K562 (cell line): Measurements from ENCODE around the gene SLC4A5. TPM values are rescaled to one million over a fixed set of nuclear protein-coding genes. Genes with fewer than 3 reads are reported as not detected.

Experiments used
- ARID1B ChIP-seq: fragments of 450-650 bp; IDR thresholded peaks from 2 replicates; pipeline ENCODE4 v1.6.1; 2016; ENCODE audit warnings: antibody characterized with exemption, mild to moderate bottlenecking, inconsistent platforms
- ARNT ChIP-seq, 2 experiments: fragments of 450-650 bp; IDR thresholded peaks; 2 replicates each; pipeline ENCODE4 v1.6.1; 2016; ENCODE audit warnings: mild to moderate bottlenecking in 1 of 2
- BACH1 ChIP-seq: fragments of 200-800 bp; sonication (Bioruptor generic); IDR thresholded peaks from 2 replicates; pipeline ENCODE4 v1.6.1; 2016; ENCODE audit warnings: missing genetic modification characterization, missing compliant biosample characterization
- CTBP1 ChIP-seq: fragments of 450-650 bp; IDR thresholded peaks from 2 replicates; pipeline ENCODE4 v1.6.1; 2016; ENCODE audit warnings: borderline replicate concordance
- GABPA ChIP-seq: fragments of 200-800 bp; sonication (Bioruptor generic); conservative IDR thresholded peaks from 2 replicates; pipeline ENCODE4 v1.6.1; 2016; ENCODE audit warnings: low read depth, missing genetic modification characterization, missing compliant biosample characterization
- HDAC2 ChIP-seq: fragments of 450-650 bp; IDR thresholded peaks from 2 replicates; pipeline ENCODE4 v1.6.1; 2016; ENCODE audit warnings: mild to moderate bottlenecking
- KDM4B ChIP-seq, 2 experiments: fragments of 450-650 bp in 1 of 2; sonication (generic) in 1 of 2; IDR thresholded peaks; 2 replicates each; pipeline ENCODE4 v1.6.1; 2016 to 2017; ENCODE audit warnings: borderline replicate concordance in 2 of 2, antibody characterized with exemption in 1 of 2, low read depth in 1 of 2, mild to moderate bottlenecking in 1 of 2
- MAFK ChIP-seq: IDR thresholded peaks from 2 replicates; pipeline ENCODE4 v1.6.1; 2011; ENCODE audit warnings: low read length, improper control_type of control experiment
- NCOA1 ChIP-seq: fragments of 450-650 bp; IDR thresholded peaks from 2 replicates; pipeline ENCODE4 v1.6.1; 2016; ENCODE audit warnings: low read depth
- NCOR1 ChIP-seq: fragments of 450-650 bp; IDR thresholded peaks from 2 replicates; pipeline ENCODE4 v1.6.1; 2016; ENCODE audit warnings: mild to moderate bottlenecking, moderate library complexity
- NR2F6 ChIP-seq: fragments of 450-650 bp; formaldehyde crosslinking; IDR thresholded peaks from 2 replicates; pipeline ENCODE4 v1.4.0; 2020; ENCODE audit warnings: mild to moderate bottlenecking
- PHF8 ChIP-seq: fragments of 200-600 bp; sonication (generic); IDR thresholded peaks from 2 replicates; pipeline ENCODE4 v1.6.1; 2012; ENCODE audit warnings: mixed run types, mild to moderate bottlenecking, inconsistent platforms, low read length, moderate library complexity, borderline replicate concordance
- TFAM ChIP-seq: fragments of 250-450 bp; sonication (Bioruptor Pico); conservative IDR thresholded peaks from 2 replicates; pipeline ENCODE4 v1.5.0; 2021; ENCODE audit warnings: mild to moderate bottlenecking, moderate library complexity
- ZBTB7A ChIP-seq: IDR thresholded peaks from 2 replicates; pipeline ENCODE4 v1.6.1; 2011; ENCODE audit warnings: low read depth, mild to moderate bottlenecking, low read length, moderate library complexity, borderline replicate concordance; ENCODE audit not compliant: control insufficient read depth
- polyA plus RNA-seq, 8 experiments: library from polyadenylated mRNA; depleted of rRNA in 4 of 8; stranded (reverse) in 5 of 8; unstranded in 3 of 8; fragments of >200 nt; fragmentation: Nextera tagmentation in 2 of 8; fragmentation: Illumina TruSeq in 1 of 8; extraction: Ambion mirVana in 2 of 8; extraction: Trizol in 1 of 8; gene quantifications; 2 replicates each; pipeline versions ENCODE4 v1.2.1 to v1.2.3, GENCODE V29; 2011 to 2014; ENCODE audit warnings: inconsistent platforms in 1 of 8, missing spikeins in 1 of 8
- total RNA-seq, 7 experiments: library from RNA; depleted of rRNA in 6 of 7; stranded (reverse); fragments of >200 nt in 6 of 7; fragmentation: Illumina TruSeq in 2 of 7; extraction: Trizol in 2 of 7; gene quantifications; 2 replicates each; pipeline versions ENCODE4 v1.2.1 to v1.2.3, GENCODE V29; 2011 to 2021; ENCODE audit warnings: low replicate concordance in 1 of 7
- TF ChIP-seq, protein P1 (sequence below), 2 experiments: IDR thresholded peaks in 1 of 2; conservative IDR thresholded peaks in 1 of 2; 2 replicates each; pipeline ENCODE4 v1.6.1; 2016; ENCODE audit warnings: low read depth in 2 of 2, mild to moderate bottlenecking in 1 of 2, missing compliant biosample characterization in 1 of 2, missing genetic modification characterization in 1 of 2, moderate library complexity in 1 of 2
- TF ChIP-seq, protein P2 (sequence below), 2 experiments: fragments of 200-800 bp in 1 of 2; sonication (Bioruptor generic) in 1 of 2; sonication (generic) in 1 of 2; formaldehyde crosslinking in 1 of 2; IDR thresholded peaks in 1 of 2; conservative IDR thresholded peaks in 1 of 2; 2 replicates each; pipeline versions ENCODE4 v1.5.0 to v1.6.1; 2016 to 2020; ENCODE audit warnings: missing compliant biosample characterization in 1 of 2, missing genetic modification characterization in 1 of 2, missing genetic modification reagents in 1 of 2
- TF ChIP-seq, protein P3 (sequence below): fragments of 250-450 bp; sonication (Bioruptor Pico); IDR thresholded peaks from 2 replicates; pipeline ENCODE4 v1.8.0; 2022; ENCODE audit warnings: moderate library complexity, mild to moderate bottlenecking, inconsistent platforms
- TF ChIP-seq, protein P4 (sequence below): fragments of 450-650 bp; IDR thresholded peaks from 2 replicates; pipeline ENCODE4 v1.6.1; 2016
- TF ChIP-seq, protein P5 (sequence below): IDR thresholded peaks from 2 replicates; pipeline ENCODE4 v1.6.1; 2012; ENCODE audit warnings: low read depth, low read length, improper control_type of control experiment, borderline replicate concordance

Gene SLC4A5
- total and polyA plus RNA-seq, 9 of the 15 experiments (the other 6 are each of a cell fraction or from before 2014, with no cell fraction given), result 0.03 to 0.77 (median 0.14) TPM; not detected in 1

DNA sequence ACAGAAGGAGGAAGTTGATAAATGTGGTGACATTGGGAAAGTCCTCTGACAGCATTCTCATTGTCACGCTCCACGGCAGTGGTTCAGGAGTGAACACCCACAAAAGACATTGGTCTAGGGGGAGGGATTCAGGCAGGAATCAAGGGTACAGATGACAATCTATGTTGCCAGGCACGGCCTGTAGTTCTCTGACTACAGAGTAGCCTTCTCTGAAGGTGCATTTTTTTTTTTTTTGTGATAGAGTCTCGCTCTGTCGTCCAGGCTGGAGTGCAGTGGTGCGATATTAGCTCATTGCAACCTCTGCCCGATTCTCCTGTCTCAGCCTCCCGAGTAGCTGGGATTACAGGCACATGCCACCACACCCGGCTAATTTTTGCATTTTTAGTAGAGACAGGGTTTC is 157.2 kb downstream of the SLC4A5 start (continued):
- TF ChIP-seq KDM4B (IDR thresholded peaks at IDR 0.05; ENCODE audit: borderline replicate concordance in 2 of 2, low read depth in 1 of 2) (no peak), NCOA1 (peak; percentile 57), BACH1 (0 out of 2 replicates have a peak, but pooled peaks have one; percentile 26), NR2F6 (CRISPR knock-in tag) (no peak), ARID1B (peak; percentile 86), PHF8 (peak; percentile 43; the same call in 1 of the 2 replicates), MAFK (peak; percentile 22; the same call in 1 of the 2 replicates), HDAC2 (peak; percentile 73), ZBTB7A (no peak), TFAM (CRISPR knock-in tag) (no peak), NCOR1 (peak; percentile 61), CTBP1 (peak; percentile 55), GABPA (tag) (peak; percentile 75; the same call in 1 of the 2 replicates), ARNT (IDR thresholded peaks at IDR 0.05) (peak in 1 of 2 experiments; percentile 58; a peak in 1 of 4 replicates)
- TF ChIP-seq, protein P1, sequence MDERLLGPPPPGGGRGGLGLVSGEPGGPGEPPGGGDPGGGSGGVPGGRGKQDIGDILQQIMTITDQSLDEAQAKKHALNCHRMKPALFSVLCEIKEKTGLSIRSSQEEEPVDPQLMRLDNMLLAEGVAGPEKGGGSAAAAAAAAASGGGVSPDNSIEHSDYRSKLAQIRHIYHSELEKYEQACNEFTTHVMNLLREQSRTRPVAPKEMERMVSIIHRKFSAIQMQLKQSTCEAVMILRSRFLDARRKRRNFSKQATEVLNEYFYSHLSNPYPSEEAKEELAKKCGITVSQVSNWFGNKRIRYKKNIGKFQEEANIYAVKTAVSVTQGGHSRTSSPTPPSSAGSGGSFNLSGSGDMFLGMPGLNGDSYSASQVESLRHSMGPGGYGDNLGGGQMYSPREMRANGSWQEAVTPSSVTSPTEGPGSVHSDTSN (CRISPR knock-in tag; IDR thresholded peaks at IDR 0.05; ENCODE audit: low read depth), result no peak
- TF ChIP-seq, protein P1 (tag; conservative IDR thresholded peaks at IDR 0.05; ENCODE audit: low read depth), result peak; percentile 85
- TF ChIP-seq, protein P2, sequence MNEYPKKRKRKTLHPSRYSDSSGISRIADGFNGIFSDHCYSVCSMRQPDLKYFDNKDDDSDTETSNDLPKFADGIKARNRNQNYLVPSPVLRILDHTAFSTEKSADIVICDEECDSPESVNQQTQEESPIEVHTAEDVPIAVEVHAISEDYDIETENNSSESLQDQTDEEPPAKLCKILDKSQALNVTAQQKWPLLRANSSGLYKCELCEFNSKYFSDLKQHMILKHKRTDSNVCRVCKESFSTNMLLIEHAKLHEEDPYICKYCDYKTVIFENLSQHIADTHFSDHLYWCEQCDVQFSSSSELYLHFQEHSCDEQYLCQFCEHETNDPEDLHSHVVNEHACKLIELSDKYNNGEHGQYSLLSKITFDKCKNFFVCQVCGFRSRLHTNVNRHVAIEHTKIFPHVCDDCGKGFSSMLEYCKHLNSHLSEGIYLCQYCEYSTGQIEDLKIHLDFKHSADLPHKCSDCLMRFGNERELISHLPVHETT (CRISPR knock-in tag; conservative IDR thresholded peaks at IDR 0.05 in 1 of 2, IDR thresholded peaks at IDR 0.05 in 1 of 2), result peak in 1 of 2 experiments; percentile 67; a peak in 2 of 4 replicates
- TF ChIP-seq, protein P3, sequence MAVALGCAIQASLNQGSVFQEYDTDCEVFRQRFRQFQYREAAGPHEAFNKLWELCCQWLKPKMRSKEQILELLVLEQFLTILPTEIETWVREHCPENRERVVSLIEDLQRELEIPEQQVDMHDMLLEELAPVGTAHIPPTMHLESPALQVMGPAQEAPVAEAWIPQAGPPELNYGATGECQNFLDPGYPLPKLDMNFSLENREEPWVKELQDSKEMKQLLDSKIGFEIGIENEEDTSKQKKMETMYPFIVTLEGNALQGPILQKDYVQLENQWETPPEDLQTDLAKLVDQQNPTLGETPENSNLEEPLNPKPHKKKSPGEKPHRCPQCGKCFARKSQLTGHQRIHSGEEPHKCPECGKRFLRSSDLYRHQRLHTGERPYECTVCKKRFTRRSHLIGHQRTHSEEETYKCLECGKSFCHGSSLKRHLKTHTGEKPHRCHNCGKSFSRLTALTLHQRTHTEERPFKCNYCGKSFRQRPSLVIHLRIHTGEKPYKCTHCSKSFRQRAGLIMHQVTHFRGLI (CRISPR knock-in tag), result no peak
- TF ChIP-seq, protein P4, sequence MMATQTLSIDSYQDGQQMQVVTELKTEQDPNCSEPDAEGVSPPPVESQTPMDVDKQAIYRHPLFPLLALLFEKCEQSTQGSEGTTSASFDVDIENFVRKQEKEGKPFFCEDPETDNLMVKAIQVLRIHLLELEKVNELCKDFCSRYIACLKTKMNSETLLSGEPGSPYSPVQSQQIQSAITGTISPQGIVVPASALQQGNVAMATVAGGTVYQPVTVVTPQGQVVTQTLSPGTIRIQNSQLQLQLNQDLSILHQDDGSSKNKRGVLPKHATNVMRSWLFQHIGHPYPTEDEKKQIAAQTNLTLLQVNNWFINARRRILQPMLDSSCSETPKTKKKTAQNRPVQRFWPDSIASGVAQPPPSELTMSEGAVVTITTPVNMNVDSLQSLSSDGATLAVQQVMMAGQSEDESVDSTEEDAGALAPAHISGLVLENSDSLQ, result peak; percentile 82
- TF ChIP-seq, protein P5, sequence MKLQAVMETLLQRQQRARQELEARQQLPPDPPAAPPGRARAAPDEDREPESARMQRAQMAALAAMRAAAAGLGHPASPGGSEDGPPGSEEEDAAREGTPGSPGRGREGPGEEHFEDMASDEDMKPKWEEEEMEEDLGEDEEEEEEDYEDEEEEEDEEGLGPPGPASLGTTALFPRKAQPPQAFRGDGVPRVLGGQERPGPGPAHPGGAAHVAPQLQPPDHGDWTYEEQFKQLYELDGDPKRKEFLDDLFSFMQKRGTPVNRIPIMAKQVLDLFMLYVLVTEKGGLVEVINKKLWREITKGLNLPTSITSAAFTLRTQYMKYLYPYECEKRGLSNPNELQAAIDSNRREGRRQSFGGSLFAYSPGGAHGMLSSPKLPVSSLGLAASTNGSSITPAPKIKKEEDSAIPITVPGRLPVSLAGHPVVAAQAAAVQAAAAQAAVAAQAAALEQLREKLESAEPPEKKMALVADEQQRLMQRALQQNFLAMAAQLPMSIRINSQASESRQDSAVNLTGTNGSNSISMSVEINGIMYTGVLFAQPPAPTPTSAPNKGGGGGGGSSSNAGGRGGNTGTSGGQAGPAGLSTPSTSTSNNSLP, result peak; percentile 14; the same call in 1 of the 2 replicates
